Endothelial cell of umbilical vein (primary cell): Measurements from ENCODE around the gene TMEM184B. TPM values are rescaled to one million over a fixed set of nuclear protein-coding genes. Genes with fewer than 3 reads are reported as not detected.

Experiments
- BruUV-seq: library from RNA; stranded (reverse); fragments of 400-500 nt; replicated peaks from 2 replicates; lab custom pipeline; 2021; lab: Mats Ljungman, UMichigan
- CTCF ChIA-PET: fragments of 300-600, 350-600 bp; sonication (Branson Sonifier 250); formaldehyde crosslinking; loops from one replicate; lab custom pipeline; 2021; ENCODE audit warnings: antibody characterized with exemption, inconsistent platforms; lab: Charles Lee
- POLR2A ChIA-PET: fragments of 300-600, 350-600 bp; sonication (Branson Sonifier 250); formaldehyde crosslinking; loops from one replicate; lab custom pipeline; 2021; ENCODE audit warnings: antibody characterized with exemption, inconsistent platforms; lab: Charles Lee
- DNase-seq: peaks from one replicate; pipeline ENCODE4 v3.0.0-alpha.2; 2011; ENCODE audit warnings: low read depth, low spot score
- FAIRE-seq: peaks from 2 replicates; lab custom pipeline; 2011; peaks lifted over from hg19 to GRCh38; lab: Jason Lieb, UNC
- H2AFZ ChIP-seq: 2 replicates; pipeline ENCODE4 v1.6.0; 2012; ENCODE audit warnings: low read depth, low read length, control low read depth, inconsistent platforms
- H3K27ac ChIP-seq: 2 replicates; pipeline ENCODE4 v1.5.1; 2011; ENCODE audit warnings: low read depth, mild to moderate bottlenecking, control low read depth, low read length, moderate library complexity; ENCODE audit not compliant: insufficient read depth
- H3K27me3 ChIP-seq, 2 experiments: 2 replicates each; pipeline versions ENCODE4 v1.6.0 to v1.6.1; 2011; ENCODE audit warnings: low read length in 2 of 2, mixed read lengths in 1 of 2; ENCODE audit not compliant: control insufficient read depth in 2 of 2, insufficient read depth in 2 of 2
- H3K36me3 ChIP-seq, 2 experiments: 2 replicates in 1 of 2; 3 replicates in 1 of 2; pipeline ENCODE4 v1.5.1; 2011; ENCODE audit warnings: low read length in 2 of 2, mild to moderate bottlenecking in 1 of 2, moderate library complexity in 1 of 2; ENCODE audit not compliant: control insufficient read depth in 2 of 2, insufficient read depth in 2 of 2; ENCODE audit errors: extremely low read depth in 1 of 2
- H3K4me1 ChIP-seq: 3 replicates; pipeline ENCODE4 v1.5.1; 2011; ENCODE audit warnings: mild to moderate bottlenecking, low read length; ENCODE audit not compliant: control insufficient read depth, insufficient read depth; ENCODE audit errors: extremely low read depth
- H3K4me2 ChIP-seq: 2 replicates; pipeline ENCODE4 v1.6.1; 2011; ENCODE audit warnings: low read length, control low read depth, mixed read lengths; ENCODE audit not compliant: insufficient read depth
- H3K4me3 ChIP-seq, 3 experiments: fragments of 200-600 bp in 1 of 3; sonication (generic), shearing (Covaris generic) in 1 of 3; replicated peaks in 1 of 3; 2 replicates each; pipeline ENCODE4 v1.5.1; 2011 to 2016; ENCODE audit warnings: control low read depth in 3 of 3, low read length in 3 of 3, mild to moderate bottlenecking in 2 of 3, inconsistent platforms in 1 of 3, low read depth in 1 of 3, moderate library complexity in 1 of 3; ENCODE audit not compliant: insufficient read depth in 1 of 3
- H3K79me2 ChIP-seq: 2 replicates; pipeline ENCODE4 v1.6.0; 2012; ENCODE audit warnings: low read length, inconsistent platforms; ENCODE audit not compliant: control insufficient read depth, insufficient read depth
- H3K9ac ChIP-seq: replicated peaks from 2 replicates; pipeline ENCODE3; 2011; ENCODE audit warnings: low read length, control low read depth; ENCODE audit not compliant: insufficient read depth; ENCODE audit errors: extremely low read depth
- H3K9me1 ChIP-seq: replicated peaks from 3 replicates; pipeline ENCODE4 v1.6.0; 2011; ENCODE audit warnings: mild to moderate bottlenecking, low read length; ENCODE audit not compliant: control insufficient read depth, insufficient read depth; ENCODE audit errors: extremely low read depth
- H3K9me3 ChIP-seq: replicated peaks from 2 replicates; pipeline ENCODE4 v1.5.1; 2012; ENCODE audit warnings: low read length, inconsistent platforms; ENCODE audit not compliant: control insufficient read depth, insufficient read depth
- H4K20me1 ChIP-seq: replicated peaks from 2 replicates; pipeline ENCODE3; 2011; ENCODE audit warnings: mild to moderate bottlenecking, low read length; ENCODE audit not compliant: control insufficient read depth, insufficient read depth; ENCODE audit errors: extremely low read depth
- EZH2 ChIP-seq: IDR thresholded peaks from 2 replicates; pipeline ENCODE4 v1.6.1; 2012; ENCODE audit warnings: borderline replicate concordance, low read depth, mild to moderate bottlenecking, moderate library complexity, low read length, inconsistent platforms; ENCODE audit not compliant: severe bottlenecking
- FOS ChIP-seq: IDR thresholded peaks from 2 replicates; pipeline ENCODE4 v1.6.1; 2011; ENCODE audit warnings: mild to moderate bottlenecking, low read length, moderate library complexity, borderline replicate concordance; ENCODE audit not compliant: insufficient read depth
- GATA2 ChIP-seq: IDR thresholded peaks from 2 replicates; pipeline ENCODE4 v1.7.0; 2011; ENCODE audit warnings: low read depth, mild to moderate bottlenecking, moderate library complexity, mixed read lengths, low read length; ENCODE audit not compliant: insufficient read length, insufficient read depth
- JUN ChIP-seq: IDR thresholded peaks from 2 replicates; pipeline ENCODE4 v1.6.1; 2011; ENCODE audit warnings: borderline replicate concordance, low read depth; ENCODE audit not compliant: insufficient read length, insufficient read depth
- MYC ChIP-seq: IDR thresholded peaks from one replicate; pipeline ENCODE4 v1.6.1; 2011; ENCODE audit warnings: mild to moderate bottlenecking, low read depth, low read length
- POLR2A ChIP-seq: IDR thresholded peaks from 2 replicates; pipeline ENCODE4 v1.6.1; 2012; ENCODE audit warnings: low read depth, mild to moderate bottlenecking, control low read depth, low read length
- POLR2AphosphoS5 ChIP-seq: IDR thresholded peaks from 2 replicates; pipeline ENCODE4 v1.6.1; 2012; ENCODE audit warnings: low read depth, mild to moderate bottlenecking, control low read depth, low read length, moderate library complexity; ENCODE audit not compliant: insufficient read depth
- dilution Hi-C: fragments of 300-500 bp; cut with MboI; formaldehyde crosslinking; loops from one replicate; pipeline ENCODE4 v1.15.0; 2019; ENCODE audit warnings: low sequenced_read_pairs; ENCODE audit not compliant: extremely low pct_ligation_motif_present
- intact Hi-C: fragments of 100-400 bp; cut with micrococcal nuclease; formaldehyde crosslinking; loops from one replicate; pipeline ENCODE4 v1.10.0; 2022
- polyA plus RNA-seq, 4 experiments: library from polyadenylated mRNA; depleted of rRNA in 3 of 4; stranded (reverse) in 3 of 4; unstranded in 1 of 4; fragments of >200 nt; gene quantifications; 2 replicates each; pipeline versions ENCODE4 v1.2.1 to v1.2.3, GENCODE V29; 2011 to 2012; ENCODE audit warnings: missing spikeins in 1 of 4
- total RNA-seq: library from RNA; stranded (reverse); gene quantifications from 2 replicates; pipeline ENCODE4 v1.2.3, GENCODE V29; 2021
- TF ChIP-seq, protein P1 (sequence below): IDR thresholded peaks from 2 replicates; pipeline ENCODE4 v1.6.1; 2011; ENCODE audit not compliant: insufficient read depth, insufficient read length
- TF ChIP-seq, protein P2 (sequence below), 2 donors: IDR thresholded peaks; 1 replicate in 1 of 2; 2 replicates in 1 of 2; pipeline ENCODE4 v1.5.1; 2011; ENCODE audit warnings: low read length in 2 of 2, mild to moderate bottlenecking in 2 of 2, moderate library complexity in 2 of 2, control low read depth in 1 of 2, inconsistent platforms in 1 of 2, low read depth in 1 of 2; ENCODE audit not compliant: insufficient read depth in 1 of 2; ENCODE audit errors: extremely low read depth in 1 of 2

Gene TMEM184B
- total and polyA plus RNA-seq, 2 donors (not counting 3 experiments of a cell fraction or from before 2014, with no cell fraction given) = 72.5 to 96.6 TPM

- Histone ChIP-seq H3K9me3 (no peaks in the 10 kb centered on the region), H3K9ac (no peak overlapping the region), H4K20me1 (no peaks in the 10 kb centered on the region), H3K9me1 (no peaks in the 10 kb centered on the region), H3K27ac (no peak overlapping the region), H3K27me3 (no peaks in the 10 kb centered on the region), H3K4me1 (no peaks in the 10 kb centered on the region), H3K79me2 (peaks cover 64% of the 10 kb centered on the region), H3K4me3 (no peak overlapping the region), H3K36me3 (peaks cover 0 to 20% of the 10 kb centered on the region in 2 experiments), H2AFZ (no peak overlapping the region), H3K4me2 (no peak overlapping the region)
- no TSS peak for BruUV-seq
- no peak for TF ChIP-seq POLR2AphosphoS5
- no peak for TF ChIP-seq POLR2A
- no peak for TF ChIP-seq GATA2
- no peak for DNase-seq
- ChIA-PET CTCF (interaction anchor here (0.9 kb wide), 1 partner anchor 11 kb away, joined by 5 read pairs; no protein-coding TSS in a partner anchor), POLR2A (no interaction called here)
- no peak for FAIRE-seq
- intact Hi-C loops = no loop called here
- dilution Hi-C loops = no loop called here
Observed at GRCh38 chr22:38251341-38251692, 21.5 kb downstream of the TMEM184B start.

DNA sequence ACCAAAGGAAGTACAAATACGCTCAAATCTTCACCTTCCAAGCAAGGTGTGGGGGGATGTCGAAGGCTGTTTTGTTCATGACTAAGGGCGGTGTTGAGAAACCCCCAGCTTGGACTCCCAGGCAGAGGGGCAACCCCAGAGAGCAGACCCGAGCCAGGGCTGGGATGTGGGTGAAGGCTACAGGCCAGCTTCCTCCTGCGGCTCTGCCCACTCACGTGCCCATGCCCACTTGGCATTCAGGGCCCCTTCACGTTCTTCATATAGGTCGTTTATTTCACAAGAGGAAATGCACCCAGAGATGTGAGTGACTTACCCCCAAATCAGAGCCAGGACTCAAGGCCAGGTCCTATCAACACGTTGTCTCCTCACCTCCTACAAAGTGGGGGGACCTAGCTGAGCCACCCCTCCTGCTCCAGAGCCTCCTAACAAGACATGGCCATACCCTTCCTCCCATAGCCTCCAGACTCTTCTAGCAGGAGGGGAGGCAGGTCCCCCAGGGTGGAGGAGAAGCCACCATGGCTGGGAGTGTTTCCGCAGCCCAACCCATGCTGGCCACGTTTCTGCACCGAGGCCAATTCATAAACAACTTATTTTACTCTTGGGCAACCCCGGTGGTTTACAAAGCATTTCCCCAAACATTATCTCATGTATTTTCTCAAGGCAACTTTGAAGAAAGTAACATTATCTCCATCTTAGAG lies 22.0 kb downstream of the TMEM184B start:
- Histone ChIP-seq H3K27ac (no peak overlapping the region), H3K9me1 (no peaks in the 10 kb centered on the region), H3K36me3 (peaks cover 3 to 25% of the 10 kb centered on the region in 2 experiments), H3K9ac (no peak overlapping the region), H3K79me2 (peaks cover 60% of the 10 kb centered on the region), H3K27me3 (no peaks in the 10 kb centered on the region), H2AFZ (no peak overlapping the region), H3K4me2 (no peak overlapping the region), H3K4me1 (no peaks in the 10 kb centered on the region), H3K4me3 (no peak overlapping the region), H3K9me3 (no peaks in the 10 kb centered on the region), H4K20me1 (no peaks in the 10 kb centered on the region)
- POLR2A ChIA-PET = no interaction called here
- intact Hi-C loops (no loop called here), dilution Hi-C loops (no loop called here)
- DNase-seq (no peak), FAIRE-seq (no peak)
- TF ChIP-seq FOS = no peak
- TF ChIP-seq GATA2 = no peak
- no peak for TF ChIP-seq JUN
- TF ChIP-seq, protein P1, sequence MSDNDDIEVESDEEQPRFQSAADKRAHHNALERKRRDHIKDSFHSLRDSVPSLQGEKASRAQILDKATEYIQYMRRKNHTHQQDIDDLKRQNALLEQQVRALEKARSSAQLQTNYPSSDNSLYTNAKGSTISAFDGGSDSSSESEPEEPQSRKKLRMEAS = no peak
- no peak for TF ChIP-seq POLR2A
- no peak for TF ChIP-seq MYC
- TF ChIP-seq, protein P2, sequence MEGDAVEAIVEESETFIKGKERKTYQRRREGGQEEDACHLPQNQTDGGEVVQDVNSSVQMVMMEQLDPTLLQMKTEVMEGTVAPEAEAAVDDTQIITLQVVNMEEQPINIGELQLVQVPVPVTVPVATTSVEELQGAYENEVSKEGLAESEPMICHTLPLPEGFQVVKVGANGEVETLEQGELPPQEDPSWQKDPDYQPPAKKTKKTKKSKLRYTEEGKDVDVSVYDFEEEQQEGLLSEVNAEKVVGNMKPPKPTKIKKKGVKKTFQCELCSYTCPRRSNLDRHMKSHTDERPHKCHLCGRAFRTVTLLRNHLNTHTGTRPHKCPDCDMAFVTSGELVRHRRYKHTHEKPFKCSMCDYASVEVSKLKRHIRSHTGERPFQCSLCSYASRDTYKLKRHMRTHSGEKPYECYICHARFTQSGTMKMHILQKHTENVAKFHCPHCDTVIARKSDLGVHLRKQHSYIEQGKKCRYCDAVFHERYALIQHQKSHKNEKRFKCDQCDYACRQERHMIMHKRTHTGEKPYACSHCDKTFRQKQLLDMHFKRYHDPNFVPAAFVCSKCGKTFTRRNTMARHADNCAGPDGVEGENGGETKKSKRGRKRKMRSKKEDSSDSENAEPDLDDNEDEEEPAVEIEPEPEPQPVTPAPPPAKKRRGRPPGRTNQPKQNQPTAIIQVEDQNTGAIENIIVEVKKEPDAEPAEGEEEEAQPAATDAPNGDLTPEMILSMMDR (IDR thresholded peaks at IDR 0.05; ENCODE audit: extremely low read depth in 1 of 2, insufficient read depth in 1 of 2, low read depth in 1 of 2, low read length in 2 of 2) = no peak
- no peak for TF ChIP-seq POLR2AphosphoS5
- no peak for TF ChIP-seq EZH2
- CTCF ChIA-PET = interaction anchor here (1.0 kb wide), 1 partner anchor 10 kb away, joined by 3 read pairs; no protein-coding TSS in a partner anchor
- no TSS peak for BruUV-seq
